Astrocyte of the cerebellum (primary cell): Measurements from ENCODE around the gene HOOK2.

Source experiments
- DNase-seq: peaks from one replicate; pipeline ENCODE4 v3.0.0-alpha.2; 2011; ENCODE audit warnings: low read depth
- H3K4me3 ChIP-seq: 2 replicates; pipeline ENCODE4 v1.5.1; 2011; ENCODE audit warnings: mild to moderate bottlenecking, low read depth, low read length, moderate library complexity
- CTCF ChIP-seq: IDR thresholded peaks from 2 replicates; pipeline ENCODE4 v1.5.1; 2012; ENCODE audit warnings: low read length, low read depth, moderate library complexity, mild to moderate bottlenecking; ENCODE audit errors: missing control alignments
- in situ Hi-C: cut with HindIII; loops from 2 replicates; pipeline ENCODE4 v1.10.0; 2017; ENCODE audit warnings: low sequenced_read_pairs

Gene HOOK2

GRCh38 chr19:12786141-12786870 is 11.0 kb upstream of the HOOK2 start:
- TF ChIP-seq CTCF: no peak
- no peak overlapping the region for H3K4me3 ChIP-seq
- in situ Hi-C loops: no loop called here
- DNase-seq: no peak

GRCh38 chr19:12785431-12786031 is 10.2 kb upstream of the HOOK2 start:
- in situ Hi-C loops: no loop called here
- H3K4me3 ChIP-seq: no peak overlapping the region
- TF ChIP-seq CTCF: no peak
- DNase-seq: no peak

- TF ChIP-seq CTCF: no peak
- no peak for DNase-seq
- H3K4me3 ChIP-seq: no peak overlapping the region
- in situ Hi-C loops: no loop called here
These were observed 9.6 kb upstream of the HOOK2 start for GRCh38 chr19:12784871-12785430.

GRCh38 chr19:12784394-12784870 is 9.1 kb upstream of the HOOK2 start:
- no peak for DNase-seq
- no peak for TF ChIP-seq CTCF

GRCh38 chr19:12783849-12784393 is 8.6 kb upstream of the HOOK2 start:
- no peak overlapping the region for H3K4me3 ChIP-seq
- no peak for DNase-seq
- no peak for TF ChIP-seq CTCF
- in situ Hi-C loops: no loop called here

More at GRCh38 chr19:12784394-12784870, 9.1 kb upstream of the HOOK2 start:
- in situ Hi-C loops: no loop called here
- no peak overlapping the region for H3K4me3 ChIP-seq

GRCh38 chr19:12783291-12783848 is 8.0 kb upstream of the HOOK2 start:
- TF ChIP-seq CTCF: no peak
- in situ Hi-C loops: no loop called here
- DNase-seq: no peak
- H3K4me3 ChIP-seq: peak overlapping the region; percentile 33
